Activated T-cell treated with anti-CD3 and anti-CD28 coated beads for 24 hours (primary cell): Measurements from ENCODE around the gene TIRAP.
"Not testable (repeated sequence)": the region's sequence is repeated elsewhere in the genome, so short reads cannot be mapped to it uniquely, and the experiment has no call there.

ENCODE experiments used
- DNase-seq: peaks from one replicate; pipeline ENCODE4 v3.0.0-alpha.2; 2020; ENCODE audit warnings: low read depth

Gene TIRAP

GRCh38 chr11:126282736-126283591 is at the start of gene TIRAP:
TSS of gene TIRAP (plus strand) at chr11:126283093. CDS start at chr11:126290895, 7,802 bp downstream.
- DNase-seq = peak; percentile 30

- DNase-seq = no peak
Measured at GRCh38 chr11:126233391-126233790, 49.5 kb upstream of the TIRAP start.

GRCh38 chr11:126246636-126247035 is 36.3 kb upstream of the TIRAP start:
- no peak for DNase-seq

GRCh38 chr11:126253265-126253664 is 29.6 kb upstream of the TIRAP start:
- no peak for DNase-seq

GRCh38 chr11:126254819-126255218 is 28.1 kb upstream of the TIRAP start:
- no peak for DNase-seq

DNA sequence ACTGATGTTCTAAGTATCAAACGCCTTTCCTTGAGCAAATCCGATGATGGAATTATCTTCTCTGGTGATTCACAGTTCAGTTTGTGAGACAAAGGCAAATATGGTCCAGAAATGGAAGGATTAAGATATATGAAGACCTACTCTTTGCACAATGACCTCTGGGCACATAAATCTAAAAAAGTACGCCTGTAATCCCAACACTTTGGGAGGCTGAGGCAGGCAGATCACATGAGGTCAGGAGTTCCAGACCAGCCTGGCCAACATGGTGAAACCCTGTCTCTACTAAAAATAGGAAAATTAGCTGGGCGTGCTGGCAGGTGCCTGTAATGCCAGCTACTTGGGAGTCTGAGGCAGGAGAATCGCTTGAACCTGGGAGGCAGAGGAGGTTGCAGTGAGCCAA is 27.4 kb upstream of the TIRAP start:
- not testable (repeated sequence) for DNase-seq

- no peak for DNase-seq
Measured at GRCh38 chr11:126256216-126256615, 26.7 kb upstream of the TIRAP start.

GRCh38 chr11:126257144-126257543 is 25.7 kb upstream of the TIRAP start:
- DNase-seq = no peak

- no peak for DNase-seq
Measured at GRCh38 chr11:126257764-126258163, 25.1 kb upstream of the TIRAP start.

DNA sequence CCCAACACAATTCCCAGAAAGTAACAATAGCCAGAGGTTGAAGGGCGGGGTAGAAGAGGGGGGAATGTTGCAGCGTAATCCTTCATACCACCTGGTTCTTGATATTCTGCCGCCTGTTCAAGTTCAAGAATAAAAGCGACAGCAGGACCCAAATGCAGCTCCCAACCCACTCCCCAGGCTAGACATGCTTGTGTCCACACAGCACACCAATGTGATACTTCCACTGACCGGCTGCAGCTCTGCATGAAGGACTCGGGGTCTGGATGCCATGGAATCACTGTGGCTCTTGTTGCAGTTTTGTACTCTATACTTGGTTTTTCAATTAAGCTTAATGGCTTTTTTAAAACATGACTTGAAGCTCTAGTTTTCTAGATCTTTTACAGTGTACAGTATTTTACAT is 20.7 kb upstream of the TIRAP start:
- no peak for DNase-seq

- no peak for DNase-seq
Measured at GRCh38 chr11:126263489-126263888, 19.4 kb upstream of the TIRAP start.

GRCh38 chr11:126265811-126266210 is 17.1 kb upstream of the TIRAP start:
- DNase-seq = no peak

DNA sequence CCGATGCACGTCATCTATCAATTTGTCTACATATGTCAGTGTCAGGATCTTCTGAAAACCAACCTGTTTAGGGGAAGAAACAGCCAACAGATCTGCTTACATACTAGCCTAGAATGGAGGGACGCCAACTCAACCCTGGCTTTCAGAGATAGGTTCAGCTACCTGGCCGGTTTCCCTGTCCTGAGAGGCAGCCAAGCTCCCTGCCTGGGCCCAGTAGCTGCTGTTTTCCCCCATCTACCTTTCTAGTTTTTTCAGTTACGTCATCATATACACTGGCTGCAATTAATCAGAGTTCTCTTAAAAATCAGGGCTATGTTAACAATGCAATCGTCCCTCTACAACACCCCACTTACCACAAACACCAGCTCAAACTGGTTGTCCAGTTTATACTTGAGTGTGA is 15.2 kb upstream of the TIRAP start:
- no peak for DNase-seq

GRCh38 chr11:126268361-126268707 is 14.6 kb upstream of the TIRAP start:
- no peak for DNase-seq

DNA sequence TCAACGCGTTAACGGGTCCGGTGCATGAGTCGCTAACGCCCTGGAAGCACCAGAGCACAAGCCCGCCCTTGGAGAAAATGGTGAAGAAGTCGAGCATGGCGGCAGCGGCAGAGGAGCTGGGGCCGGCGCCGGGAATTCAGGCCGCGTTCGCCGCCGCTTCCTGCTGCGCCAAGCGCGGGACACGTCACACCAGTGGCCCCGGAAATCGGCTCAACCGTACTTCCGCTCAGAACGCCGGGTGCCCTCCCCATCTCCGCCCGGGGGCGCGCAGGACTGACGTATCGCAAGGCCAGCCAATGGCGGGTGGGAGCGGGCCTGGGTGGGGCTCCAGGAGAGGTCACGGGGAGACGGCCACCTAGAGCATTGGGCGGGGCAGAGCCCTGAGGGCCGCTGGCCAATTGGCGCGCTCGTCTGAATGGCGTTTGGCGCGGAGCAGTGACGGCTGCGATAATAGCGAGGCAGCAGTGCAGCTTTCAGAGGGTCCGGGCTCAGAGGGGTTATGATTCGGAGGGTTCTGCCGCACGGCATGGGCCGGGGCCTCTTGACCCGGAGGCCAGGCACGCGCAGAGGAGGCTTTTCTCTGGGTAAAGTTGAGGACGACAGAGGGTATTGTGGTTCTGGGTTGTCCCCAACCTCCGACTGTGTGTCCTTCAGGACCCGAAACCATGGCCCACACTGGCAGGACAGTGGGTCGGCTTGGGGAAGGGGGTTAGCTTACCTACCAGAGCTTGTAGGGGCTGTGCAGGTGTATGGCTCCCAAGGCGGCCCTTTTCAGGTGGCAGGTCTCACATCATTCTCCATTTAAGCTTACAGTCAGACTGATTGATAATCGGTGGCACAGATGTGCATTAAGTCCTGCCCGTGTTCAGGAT is 13.9 kb upstream of the TIRAP start, which contains the start of the genes FOXRED1 and SRPRA:
FOXRED1 (plus strand) TSS at position 447 of the 872 bp plus-strand sequence; CDS start at position 500, 53 bp downstream.
SRPRA (minus strand) TSS at position 188 of the 872 bp plus-strand sequence; CDS start at position 97, 91 bp downstream.
- peak; percentile 100 for DNase-seq

DNA sequence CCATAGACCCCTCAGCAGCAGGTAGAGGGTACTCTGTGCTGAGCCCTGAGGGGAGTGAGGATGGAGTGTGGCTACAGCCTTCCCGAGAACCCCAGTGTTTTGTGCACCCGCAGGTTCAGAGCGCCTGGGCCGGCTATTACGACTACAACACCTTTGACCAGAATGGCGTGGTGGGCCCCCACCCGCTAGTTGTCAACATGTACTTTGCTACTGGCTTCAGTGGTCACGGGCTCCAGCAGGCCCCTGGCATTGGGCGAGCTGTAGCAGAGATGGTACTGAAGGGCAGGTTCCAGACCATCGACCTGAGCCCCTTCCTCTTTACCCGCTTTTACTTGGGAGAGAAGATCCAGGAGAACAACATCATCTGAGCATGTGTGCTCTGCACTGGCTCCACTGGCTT is 5.6 kb upstream of the TIRAP start:
- DNase-seq = no peak

GRCh38 chr11:126277780-126278179 is 5.1 kb upstream of the TIRAP start:
- DNase-seq = no peak

DNA sequence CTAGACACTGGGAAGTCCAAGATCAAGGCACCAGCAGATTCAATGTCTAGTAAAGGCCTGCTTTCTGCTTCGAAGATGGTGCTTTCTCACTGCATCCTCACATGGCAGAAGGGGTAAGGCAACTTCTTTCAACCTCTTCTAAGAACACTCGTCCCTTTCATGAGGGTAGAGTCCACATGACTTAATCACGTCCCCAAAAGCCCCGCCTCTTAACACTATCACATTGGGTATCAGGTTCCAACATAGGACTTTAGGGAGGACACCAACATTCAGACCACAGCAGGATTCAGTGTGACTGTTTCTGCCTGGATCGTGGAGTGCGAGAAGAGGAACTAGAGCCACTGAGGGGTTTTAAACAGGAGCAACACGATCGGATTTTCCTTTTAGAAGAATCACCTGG is 3.7 kb upstream of the TIRAP start:
- DNase-seq = no peak

GRCh38 chr11:126280595-126280994 is 2.3 kb upstream of the TIRAP start:
- DNase-seq = no peak

- DNase-seq = no peak
Measured at GRCh38 chr11:126281245-126281644, 1.6 kb upstream of the TIRAP start.

GRCh38 chr11:126281666-126282175 is 1.2 kb upstream of the TIRAP start:
- DNase-seq = no peak

DNA sequence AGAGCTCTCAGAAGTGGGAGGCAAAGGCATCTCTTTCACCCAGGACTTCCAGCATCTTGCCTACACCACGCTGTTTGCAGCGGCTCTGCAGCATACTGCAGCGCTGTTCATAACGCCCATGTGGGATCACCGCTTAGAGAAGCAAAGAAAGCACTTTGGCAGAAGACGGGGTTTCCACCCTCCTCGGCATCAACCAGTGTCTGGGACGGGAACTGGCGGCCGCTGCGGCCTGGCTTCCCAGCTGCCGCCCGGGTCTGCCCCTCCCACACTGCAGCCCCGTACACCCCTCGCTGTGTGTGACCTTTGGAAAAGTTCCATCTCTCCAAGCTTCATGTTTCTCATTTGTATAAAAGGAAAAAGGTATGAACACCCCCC is 545 bp upstream of the TIRAP start:
- DNase-seq = peak; percentile 30

DNA sequence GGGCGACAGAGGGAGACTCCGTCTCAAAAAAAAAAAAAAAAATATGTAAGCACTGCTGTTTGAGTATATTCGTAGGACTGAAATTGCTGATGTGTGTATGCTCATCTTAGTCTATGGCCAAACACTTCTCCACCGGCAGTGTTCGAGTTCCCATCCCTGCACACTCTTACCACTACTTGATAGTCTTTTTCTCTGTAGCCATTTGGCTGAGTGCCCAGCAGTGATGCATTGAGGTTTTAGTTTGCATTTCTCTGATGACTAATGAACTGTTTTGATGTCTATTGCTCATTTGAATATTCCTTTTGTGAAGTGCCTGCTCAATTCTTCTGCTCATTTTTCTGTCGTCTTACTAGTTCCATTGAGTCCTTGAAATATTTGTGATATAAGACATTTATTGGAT is 1.9 kb downstream of the TIRAP start:
- DNase-seq = peak; percentile 83
